Activated CD8-positive, alpha-beta memory T cell treated with anti-CD3 and anti-CD28 coated beads, Interleukin-2, amount 50 U/mL, for 1 hour (primary cell): ENCODE results near the gene ALS2.

ENCODE experiments used
- DNase-seq: peaks from one replicate; pipeline ENCODE4 v3.0.0-alpha.2; 2020; ENCODE audit errors: extremely low read depth

ALS2 gene

DNA sequence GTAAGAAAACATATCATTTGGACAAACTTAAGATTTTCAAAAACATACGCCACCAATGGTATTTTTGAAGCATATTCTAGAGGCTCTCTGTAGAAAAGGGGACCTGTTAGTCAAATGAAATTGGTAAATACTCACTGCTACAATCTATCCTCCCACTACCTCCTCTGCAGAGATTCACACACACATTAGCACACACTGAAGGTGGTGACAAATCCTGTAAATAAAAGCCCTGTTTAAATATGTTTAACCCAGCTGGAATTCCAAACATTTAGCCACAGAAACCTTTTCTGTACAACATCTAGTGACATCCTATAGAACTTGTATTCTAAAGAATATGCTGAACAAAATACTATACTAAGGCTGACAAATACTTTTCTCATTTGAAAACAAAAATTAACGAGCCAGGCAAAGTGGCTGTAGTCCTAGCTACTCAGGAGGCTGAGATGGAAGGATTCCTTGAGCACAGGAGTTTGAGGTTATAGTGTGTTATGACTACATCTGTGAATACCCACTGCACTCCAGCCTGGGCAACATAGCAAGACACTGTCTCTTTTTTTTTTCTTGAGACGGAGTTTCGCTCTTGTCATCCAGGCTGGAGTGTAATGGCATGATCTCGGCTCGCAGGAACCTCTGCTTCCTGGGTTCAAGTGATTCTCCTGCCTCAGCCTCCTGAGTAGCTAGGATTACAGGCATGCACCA, 25.9 kb downstream of the ALS2 start:
- DNase-seq = no peak

DNA sequence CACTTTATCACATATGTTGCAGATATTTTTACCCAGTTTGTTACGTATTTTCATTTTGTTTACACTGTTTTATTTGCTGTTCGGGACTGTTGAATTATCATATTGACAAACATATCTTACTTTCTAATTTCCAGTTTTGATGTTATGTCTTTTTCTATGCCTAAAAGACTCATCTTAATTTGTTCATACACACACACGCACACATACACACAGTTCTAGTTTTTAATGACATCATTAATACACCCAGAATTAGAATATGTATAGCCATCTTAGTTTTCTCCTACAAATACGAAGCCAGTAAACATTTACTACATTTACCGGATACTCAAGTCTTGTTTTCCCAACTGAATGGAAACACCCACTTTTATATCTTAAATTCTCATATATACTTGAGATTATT, 29.2 kb downstream of the ALS2 start:
- DNase-seq = no peak

DNA sequence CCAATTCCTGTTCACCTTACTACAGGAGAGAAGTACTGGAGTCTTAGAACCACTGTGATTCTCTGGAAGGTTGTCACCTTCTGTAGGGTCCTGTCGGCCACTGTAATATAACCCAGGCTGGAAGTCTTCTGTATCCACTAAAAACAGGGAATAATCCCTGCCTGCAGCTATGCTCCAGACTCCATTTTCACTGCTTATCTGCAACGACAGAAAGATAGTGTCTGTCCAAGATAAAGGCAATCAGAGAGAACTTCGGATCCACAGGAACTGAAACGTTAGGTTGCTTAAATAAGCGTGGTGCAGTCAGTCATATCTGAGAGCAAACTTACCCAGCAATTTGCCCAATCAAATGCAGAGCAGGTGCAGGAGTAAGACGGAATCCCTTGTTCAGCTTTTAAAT, 34.2 kb downstream of the ALS2 start:
- no peak for DNase-seq

DNA sequence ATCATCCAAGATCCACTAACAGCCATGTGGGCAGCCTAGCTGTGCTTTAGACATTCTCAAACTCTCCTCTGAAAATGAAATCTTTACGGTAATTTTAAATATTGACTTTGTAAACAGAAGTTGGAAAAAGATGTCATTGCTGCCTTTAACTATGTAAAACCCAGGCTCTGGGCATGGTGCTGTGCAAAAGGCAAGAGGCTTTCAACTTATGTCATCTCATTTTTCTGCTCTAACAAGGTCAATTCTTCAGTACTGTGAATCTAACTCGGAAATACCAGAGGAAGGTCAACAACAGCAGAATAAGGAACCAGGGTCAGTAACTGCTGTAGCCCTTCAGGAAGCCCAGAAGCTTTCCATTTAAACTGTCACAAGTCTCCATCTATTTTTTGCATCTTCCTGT, 45.2 kb downstream of the ALS2 start:
- DNase-seq = no peak

DNA sequence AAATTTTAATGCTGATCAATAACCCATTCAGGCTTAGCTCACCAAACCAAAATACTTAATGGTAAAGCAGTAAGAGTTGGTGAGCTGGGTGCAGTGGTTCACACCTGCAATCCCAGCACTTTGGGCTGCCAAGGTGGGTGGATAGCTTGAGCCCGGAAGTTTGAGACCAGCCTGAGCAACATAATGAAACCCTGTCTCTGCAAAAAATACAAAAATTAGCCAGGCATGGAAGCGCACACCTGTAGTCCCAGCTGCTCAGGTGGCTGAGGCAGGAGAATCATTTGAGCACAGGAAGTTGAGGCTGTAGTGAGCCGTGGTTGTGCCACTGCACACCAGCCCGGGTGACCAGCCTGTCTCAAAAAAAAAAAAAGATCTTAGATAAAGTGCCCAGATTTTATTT, 46.6 kb downstream of the ALS2 start:
- DNase-seq = no peak

DNA sequence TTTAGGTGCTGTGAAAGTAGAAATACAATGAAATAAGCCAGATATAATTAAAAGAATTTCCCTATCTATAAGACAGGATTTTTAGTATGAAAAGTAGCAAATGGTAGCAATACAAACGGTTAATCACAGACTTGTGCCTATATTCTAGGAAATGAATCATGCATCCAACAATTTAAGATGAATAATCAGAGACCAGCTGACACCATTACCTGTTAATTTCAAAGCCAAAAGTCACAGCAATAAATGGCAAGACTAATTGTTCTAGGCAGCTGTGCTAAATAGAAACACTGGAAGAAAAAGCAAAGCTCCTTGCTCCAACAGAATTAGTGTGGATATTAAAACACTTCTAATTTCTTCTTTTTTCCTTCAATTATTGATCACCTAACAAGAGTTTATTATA, 47.2 kb downstream of the ALS2 start:
- no peak for DNase-seq

DNA sequence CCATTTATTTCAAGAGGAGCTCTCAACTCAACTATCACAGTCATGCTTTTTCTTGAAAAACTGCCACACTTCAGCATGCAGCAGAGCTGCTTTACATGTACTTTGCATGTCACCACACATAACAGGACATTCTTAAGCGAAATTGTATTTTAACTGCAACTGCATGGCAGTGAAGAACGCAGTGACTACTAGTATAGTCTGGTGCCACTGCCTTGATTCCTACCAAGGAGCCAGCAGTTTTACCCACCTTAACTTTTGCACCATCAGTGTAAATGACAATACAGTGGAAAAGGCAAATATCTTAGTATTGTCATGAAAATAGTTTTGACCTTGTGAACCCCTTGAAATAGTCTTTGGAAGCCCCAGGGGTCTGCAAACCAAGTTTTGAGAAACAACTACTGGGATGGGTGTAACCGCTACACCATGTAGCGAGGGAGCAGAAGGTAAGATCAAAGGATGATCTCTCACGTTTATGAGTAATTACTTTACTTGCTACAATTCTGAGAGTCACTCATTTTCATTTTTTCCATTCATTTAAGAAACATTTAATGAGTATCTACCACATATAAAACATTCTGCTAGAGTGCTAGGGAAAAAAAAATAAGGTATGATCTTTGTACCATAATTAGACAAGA, 50.0 kb downstream of the ALS2 start:
- no peak for DNase-seq

DNA sequence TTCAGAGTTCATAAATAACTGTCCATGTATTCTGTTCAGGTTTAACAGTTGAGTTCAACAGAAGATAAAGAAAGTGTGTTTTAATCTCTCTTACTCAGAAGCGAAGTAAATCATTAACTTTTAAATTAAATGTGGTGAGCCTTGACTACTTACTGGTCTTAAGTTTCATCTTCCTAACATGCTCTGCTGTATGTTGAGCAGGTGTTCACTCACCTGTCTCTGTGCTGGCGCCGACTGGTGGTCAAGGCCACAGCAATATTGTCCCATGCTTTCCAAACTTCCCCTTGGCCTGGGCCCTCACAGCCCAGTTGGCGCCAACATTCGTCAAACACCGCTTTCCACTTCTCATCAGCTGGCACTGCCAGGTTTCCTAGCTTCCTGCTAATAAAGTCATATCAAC, 65.3 kb downstream of the ALS2 start:
- no peak for DNase-seq

DNA sequence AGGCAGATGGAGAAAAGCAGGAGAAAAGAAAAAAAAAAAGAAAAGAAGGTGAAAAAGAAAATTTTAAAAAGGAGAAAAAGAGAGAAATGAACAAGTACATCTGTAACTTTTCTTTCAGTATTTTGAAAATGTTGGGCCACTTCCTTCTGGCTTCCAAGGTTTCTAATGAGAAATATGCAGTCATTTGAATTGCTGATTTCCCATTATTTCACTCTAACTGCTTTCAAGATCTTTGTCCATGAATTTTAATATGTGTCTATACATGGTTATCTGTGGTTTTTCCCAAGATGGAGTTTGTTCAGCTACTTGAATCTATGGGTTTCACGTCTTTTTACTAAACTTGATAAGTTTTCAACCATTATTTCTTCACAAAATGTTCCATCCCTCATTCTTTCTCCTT, 68.0 kb downstream of the ALS2 start:
- DNase-seq = no peak

DNA sequence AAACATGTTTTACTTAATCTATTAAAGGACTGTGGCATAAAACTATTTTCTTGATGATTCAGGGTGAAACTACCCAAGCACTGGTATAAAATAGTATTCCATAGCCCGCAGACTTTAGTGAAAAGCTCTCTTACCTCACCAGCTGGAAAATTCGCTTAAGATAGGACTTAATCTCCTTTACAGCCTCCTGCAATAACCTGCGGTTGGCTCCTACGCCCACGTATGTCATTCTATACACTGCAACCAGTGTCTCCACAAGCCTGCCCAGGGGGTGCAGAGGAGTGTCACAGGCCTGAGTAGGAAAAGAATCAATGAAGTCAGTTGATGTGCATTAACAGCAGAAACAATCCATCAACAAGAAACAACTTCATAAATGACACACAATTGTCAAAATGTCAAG, 71.0 kb downstream of the ALS2 start:
- DNase-seq = no peak

DNA sequence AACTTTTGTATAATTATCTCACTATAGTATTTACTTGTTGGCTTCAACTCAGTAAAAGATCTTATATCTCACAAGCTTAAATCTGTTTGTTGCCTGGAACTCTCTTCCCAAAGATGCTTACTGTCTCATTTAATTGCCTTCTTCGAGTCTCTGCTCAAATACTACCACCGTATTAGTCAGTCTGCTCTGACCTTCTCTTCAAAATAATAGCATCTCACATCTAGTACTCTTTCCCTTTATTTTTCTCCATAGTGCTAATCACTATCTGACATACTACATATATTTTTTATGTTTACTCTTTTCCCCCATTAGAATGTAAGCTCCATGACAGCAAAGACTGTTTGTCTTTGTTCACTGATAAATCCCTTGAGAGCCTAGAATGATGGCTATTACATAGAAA, 71.7 kb downstream of the ALS2 start:
- DNase-seq = no peak

DNA sequence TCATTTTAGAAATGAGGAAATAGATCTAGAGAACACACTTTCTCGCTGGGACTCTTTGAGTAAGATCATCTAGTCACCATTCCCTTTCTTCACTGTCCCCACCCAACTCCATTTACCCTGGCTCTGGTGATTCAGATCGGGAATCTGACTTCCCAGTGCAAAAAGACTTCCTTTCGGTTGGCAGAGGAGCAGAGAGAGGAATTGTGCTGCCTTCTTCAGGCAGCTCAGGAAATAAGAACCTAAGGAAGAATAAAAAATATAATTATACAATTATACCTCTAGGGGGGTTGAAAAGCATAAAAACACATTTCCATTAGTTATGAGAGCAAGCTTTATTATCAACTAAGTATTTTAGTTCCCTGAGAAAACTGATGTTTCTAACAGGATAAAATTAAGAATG, 73.0 kb downstream of the ALS2 start:
- no peak for DNase-seq

DNA sequence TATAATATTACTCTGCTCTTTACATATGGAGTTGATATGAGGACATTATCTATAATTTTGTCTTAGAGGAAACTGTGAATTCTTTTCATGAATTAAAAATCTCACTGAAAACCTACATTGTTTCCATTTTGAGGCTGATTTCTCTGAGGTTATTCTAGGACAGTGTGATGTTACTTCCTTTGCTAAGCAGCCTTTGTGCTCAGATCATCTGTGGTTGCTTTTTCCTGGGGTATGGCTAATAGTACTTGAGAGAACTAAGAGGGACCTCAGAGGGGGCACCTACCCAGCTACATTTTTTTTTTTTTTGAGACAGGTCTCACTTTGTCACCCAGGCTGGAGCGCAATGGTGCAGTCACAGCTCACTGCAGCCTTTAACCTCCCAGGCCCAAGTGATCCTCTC, 73.6 kb downstream of the ALS2 start:
- no peak for DNase-seq

DNA sequence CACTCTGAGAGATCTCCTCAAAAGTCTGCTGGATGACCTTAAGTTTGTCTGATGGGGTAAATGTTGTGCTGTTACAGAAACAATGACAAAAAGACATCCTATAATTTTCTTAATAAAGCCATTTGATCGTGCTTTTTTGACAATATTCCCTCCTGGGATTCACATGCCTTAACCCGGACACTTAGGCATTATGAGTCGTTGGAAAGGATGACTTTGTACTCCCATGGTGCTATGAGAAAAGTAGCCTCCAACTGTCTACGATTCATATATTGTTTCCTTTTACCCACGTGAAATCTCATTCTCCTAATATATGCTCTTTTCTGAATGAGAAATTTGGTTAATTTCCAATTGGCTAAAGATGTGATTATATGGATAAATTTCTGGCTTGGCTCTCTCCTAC, 76.2 kb downstream of the ALS2 start:
- DNase-seq = no peak

DNA sequence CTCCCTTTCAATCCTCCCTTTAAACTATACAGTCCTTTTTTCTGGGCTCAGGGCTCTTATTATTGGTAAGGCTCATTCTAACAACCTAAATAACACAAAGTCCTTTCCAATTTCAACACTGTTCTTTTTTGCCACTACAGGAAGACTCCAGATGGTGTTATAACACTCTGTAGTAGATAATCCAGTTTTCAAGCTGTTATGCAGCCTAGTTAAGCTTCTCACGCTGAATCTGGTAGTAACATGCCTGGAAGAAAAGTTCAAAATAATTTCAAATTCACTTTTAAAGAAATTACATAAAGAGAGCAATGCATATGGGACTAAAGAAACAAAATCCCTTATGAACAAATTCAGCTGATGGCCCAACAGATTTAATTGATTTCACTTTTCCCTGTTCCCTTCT, 79.1 kb downstream of the ALS2 start:
- DNase-seq = no peak

DNA sequence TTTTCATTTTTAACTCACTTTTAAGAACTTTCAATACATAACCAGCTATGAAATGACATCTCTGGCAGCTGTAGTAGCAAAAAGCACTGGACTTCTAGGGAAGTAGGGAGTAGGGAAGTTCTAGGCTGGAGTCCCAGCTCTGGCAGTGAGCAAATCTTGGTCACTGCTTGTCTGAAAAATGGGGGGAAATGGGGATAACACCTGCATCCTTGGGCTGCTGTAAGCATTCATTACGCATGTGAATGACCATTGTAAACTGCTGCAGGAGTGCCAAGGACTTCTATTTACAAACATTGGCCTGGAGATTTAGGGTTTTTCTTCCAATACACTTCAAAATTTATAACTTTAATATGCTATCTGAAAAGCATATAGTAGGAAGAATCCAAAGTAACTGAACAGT, 81.3 kb downstream of the ALS2 start:
- DNase-seq = no peak

DNA sequence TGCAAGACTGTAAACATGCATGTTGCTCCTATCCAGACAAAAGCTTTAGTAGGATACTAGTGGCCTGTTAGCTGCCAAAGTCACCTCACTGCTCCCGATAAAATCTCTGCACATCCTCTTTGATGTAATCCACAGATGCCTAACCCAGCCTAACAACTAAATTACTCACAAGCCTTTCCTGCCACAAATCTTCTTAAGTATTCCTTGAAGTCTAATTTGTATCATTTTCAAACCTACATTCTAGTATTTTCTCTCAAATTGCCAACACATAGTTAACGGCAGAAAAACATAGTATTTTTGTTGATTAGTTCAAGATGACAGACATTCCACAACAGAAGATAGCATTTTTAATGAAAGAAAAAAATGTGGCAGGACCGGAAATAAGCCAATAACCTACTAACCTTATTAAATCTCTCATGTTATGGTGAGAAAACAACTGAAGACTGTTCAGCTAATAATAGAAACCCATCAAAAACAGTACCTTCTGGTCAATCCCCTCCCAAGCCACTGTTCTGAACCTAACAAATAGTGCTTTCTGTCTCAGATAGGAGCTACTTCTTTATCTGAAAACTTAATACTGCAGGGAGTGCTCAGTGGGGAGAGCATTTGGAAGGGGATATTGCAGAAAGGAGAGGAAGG, 82.0 kb downstream of the ALS2 start, which contains the start of gene MPP4:
Gene MPP4 (minus strand): TSS at position 57 of the 639 bp plus-strand sequence. CDS start 4,690 bp downstream, outside the sequence.
- DNase-seq = no peak

DNA sequence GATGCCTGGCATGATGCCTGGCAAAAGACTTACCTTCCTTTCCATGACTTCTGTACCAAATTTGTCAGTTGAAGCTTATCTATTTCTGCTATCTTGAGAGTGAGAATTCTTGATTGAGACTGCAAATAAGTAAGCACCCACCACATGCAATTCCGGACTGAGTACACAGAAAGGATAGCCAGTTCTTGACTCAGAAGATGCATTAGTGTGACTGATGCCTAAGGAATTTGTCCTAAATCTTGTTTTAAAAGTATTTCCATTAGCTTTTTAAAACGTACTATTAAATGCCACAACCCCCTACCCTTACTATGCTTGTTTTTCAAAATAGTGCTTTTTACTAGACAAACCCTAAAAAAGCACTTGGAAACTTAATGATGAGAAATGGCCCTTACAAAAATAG, 82.8 kb downstream of the ALS2 start:
- DNase-seq = no peak

DNA sequence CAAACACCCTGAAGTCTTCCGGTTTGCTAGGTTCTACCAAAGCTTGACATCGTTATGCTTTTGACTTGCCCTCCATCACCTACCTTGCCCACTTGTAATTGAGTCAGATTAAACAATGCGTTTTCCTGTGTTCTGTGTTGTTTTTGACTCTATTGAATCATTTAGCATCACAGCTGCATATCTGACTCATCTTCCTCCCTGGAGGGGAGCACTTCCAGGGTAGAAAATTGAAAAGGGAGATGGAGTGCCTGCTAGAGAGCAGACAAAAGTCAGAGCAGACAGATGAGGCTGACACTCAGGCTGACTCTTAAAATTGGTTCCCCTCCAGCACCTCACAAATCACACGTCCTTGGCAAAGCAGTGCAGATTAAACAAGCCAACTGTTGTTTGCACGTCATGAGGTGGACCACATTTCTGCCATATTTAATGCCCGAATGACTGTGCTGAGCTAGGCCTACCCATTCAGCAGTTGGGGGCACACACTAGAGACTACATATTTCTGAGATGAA, 84.5 kb downstream of the ALS2 start:
- DNase-seq = no peak

DNA sequence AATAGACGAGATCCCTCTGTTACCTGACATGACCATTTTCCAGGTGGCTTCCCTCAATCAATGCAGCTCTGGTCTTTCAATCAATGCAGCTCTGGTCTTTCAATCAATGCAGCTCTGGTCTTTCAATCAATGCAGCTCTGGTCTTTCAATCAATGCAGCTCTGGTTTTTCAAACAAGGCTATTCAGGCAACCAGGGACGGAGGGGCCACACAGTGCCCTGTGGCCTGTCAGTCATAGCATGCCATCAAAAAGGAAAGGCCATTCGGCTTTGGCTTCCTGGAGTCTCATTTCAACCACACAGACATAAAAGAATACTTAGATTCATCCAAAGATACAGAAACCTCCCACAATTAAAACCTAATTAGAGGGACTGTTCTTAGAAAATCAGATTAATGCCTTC, 95.6 kb downstream of the ALS2 start:
- DNase-seq = no peak

DNA sequence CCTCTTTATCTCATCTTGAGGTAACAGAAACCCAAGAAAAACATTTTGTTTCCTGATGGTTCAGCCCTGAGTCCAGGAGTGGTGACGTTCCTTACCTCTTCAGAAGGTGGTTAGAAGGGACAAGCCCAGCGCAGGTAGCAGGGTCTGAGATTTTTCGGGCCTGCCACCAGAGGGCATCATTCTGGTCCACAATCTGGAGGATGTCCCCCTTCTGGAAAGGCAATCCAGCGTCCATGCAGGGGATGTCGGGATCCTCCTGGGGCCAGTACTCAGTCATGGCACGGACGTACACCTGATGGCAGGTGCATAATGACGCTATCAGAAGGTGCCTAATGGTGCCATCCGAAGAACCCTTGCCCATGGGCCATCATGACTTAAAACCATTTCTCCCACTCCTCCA, 100.0 kb downstream of the ALS2 start:
- no peak for DNase-seq

DNA sequence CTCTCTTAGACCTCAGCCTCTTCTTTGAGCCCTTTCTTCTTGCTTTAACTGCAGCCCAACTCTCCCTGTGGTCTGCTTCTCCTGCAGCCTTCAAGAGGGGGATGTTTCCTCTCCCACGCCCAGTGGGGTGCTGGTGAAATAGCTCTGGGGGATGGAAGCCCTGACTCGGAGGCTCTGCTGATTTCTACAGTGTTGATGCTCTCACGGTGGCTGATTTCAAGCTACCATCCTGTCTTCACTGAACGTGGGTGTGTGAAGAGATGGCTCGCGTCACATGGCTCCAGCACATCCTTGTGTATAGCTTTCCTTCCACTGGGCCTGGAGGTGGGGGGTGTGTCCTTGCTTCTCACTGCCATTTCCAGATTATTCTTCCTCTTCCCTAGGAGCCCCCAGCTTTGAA, 102.3 kb downstream of the ALS2 start:
- no peak for DNase-seq

DNA sequence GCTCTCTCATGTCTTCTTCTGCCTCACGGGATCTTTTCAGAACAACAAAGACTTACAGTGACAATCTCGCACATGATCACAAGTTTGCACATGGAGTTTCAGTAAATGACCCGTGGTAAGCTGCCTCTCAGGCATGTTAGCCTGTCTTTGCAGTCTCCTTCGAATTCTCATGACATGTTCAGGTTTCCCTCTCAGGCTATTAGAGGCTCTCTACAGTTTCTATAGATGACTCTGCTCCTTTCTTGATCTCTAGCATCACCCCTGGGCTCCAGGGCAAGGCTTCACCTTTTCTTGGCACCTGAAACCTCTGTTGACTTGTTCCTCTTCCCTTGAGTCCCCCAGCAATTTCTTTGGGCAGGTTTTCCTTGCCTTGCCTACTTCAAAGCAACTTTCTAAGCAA, 105.3 kb downstream of the ALS2 start:
- no peak for DNase-seq
